PC-9 (cell line): Measurements from ENCODE around the gene KLHL42.

Experiments used
- EZH2 ChIP-seq: fragments of 200-600 bp; sonication (generic); IDR thresholded peaks from 2 replicates; pipeline ENCODE4 v1.8.0; 2017; ENCODE audit warnings: antibody characterized with exemption, low read depth
- TF ChIP-seq, protein P1 (sequence below): fragments of 200-600 bp; sonication (generic); conservative IDR thresholded peaks from 2 replicates; pipeline ENCODE4 v1.6.1; 2017; ENCODE audit warnings: mixed run types, antibody characterized with exemption, mild to moderate bottlenecking, moderate library complexity

DNA sequence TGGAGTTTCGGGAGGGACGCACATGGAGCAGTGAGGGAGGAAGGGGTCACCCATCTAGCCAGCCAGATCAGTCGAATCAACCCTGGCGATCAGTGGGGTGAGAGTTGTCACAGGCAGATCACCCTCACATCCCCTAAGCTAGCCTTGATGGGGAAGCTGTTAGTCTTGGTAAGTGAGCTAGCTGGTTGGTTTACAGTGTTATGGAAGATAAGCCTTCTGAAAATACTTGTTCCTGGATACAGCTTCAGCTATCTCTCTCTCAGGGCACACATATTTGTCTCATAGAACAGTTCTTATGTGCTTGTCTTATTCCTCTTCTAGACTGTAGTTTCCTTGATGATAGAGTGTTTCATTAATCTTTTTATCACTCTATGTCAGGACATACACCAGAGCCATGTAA is 26.2 kb downstream of the KLHL42 start:
- TF ChIP-seq, protein P1, sequence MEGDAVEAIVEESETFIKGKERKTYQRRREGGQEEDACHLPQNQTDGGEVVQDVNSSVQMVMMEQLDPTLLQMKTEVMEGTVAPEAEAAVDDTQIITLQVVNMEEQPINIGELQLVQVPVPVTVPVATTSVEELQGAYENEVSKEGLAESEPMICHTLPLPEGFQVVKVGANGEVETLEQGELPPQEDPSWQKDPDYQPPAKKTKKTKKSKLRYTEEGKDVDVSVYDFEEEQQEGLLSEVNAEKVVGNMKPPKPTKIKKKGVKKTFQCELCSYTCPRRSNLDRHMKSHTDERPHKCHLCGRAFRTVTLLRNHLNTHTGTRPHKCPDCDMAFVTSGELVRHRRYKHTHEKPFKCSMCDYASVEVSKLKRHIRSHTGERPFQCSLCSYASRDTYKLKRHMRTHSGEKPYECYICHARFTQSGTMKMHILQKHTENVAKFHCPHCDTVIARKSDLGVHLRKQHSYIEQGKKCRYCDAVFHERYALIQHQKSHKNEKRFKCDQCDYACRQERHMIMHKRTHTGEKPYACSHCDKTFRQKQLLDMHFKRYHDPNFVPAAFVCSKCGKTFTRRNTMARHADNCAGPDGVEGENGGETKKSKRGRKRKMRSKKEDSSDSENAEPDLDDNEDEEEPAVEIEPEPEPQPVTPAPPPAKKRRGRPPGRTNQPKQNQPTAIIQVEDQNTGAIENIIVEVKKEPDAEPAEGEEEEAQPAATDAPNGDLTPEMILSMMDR, result no peak
- no peak for TF ChIP-seq EZH2
